Esophagus muscularis mucosa (tissue), 4 donors: ENCODE results near the gene LOXL3.

Source experiments
- CTCF ChIP-seq, 3 experiments: fragments of 200-600 bp in 2 of 3; fragments of 450-650 bp in 1 of 3; sonication (generic) in 2 of 3; IDR thresholded peaks; one replicate each; pipeline ENCODE4 v1.5.1; 2017 to 2019; ENCODE audit warnings: antibody characterized with exemption in 3 of 3, mild to moderate bottlenecking in 2 of 3, moderate library complexity in 1 of 3
- EP300 ChIP-seq: sonication (generic); formaldehyde crosslinking; IDR thresholded peaks from one replicate; pipeline ENCODE4 v1.6.1; 2017; ENCODE audit warnings: antibody characterized with exemption
- POLR2A ChIP-seq: fragments of 450-650 bp; IDR thresholded peaks from one replicate; pipeline ENCODE4 v1.6.1; 2017; ENCODE audit warnings: antibody characterized with exemption, moderate library complexity, mild to moderate bottlenecking, low read depth
- POLR2AphosphoS5 ChIP-seq, 2 donors: sonication (generic); formaldehyde crosslinking; IDR thresholded peaks; one replicate each; pipeline ENCODE4 v1.6.1; 2017; ENCODE audit warnings: antibody characterized with exemption in 2 of 2

GRCh38 chr2:74540291-74540690, 13.5 kb downstream of the LOXL3 start:
- TF ChIP-seq EP300: no peak
- no peak for TF ChIP-seq CTCF (IDR thresholded peaks at IDR 0.05)
- peak in 1 of 2 donors; percentile 23 for TF ChIP-seq POLR2AphosphoS5 (IDR thresholded peaks at IDR 0.05)
- no peak for TF ChIP-seq POLR2A
